RCC 7860 (cell line): ENCODE data around the gene PTPRG.

Experiments used
- DNase-seq: peaks from one replicate; pipeline ENCODE4 v3.0.0-alpha.2; 2015; ENCODE audit warnings: low spot score
- FAIRE-seq: peaks from 2 replicates; lab custom pipeline; 2012; peaks lifted over from hg19 to GRCh38; lab: Jason Lieb, UNC

PTPRG gene

GRCh38 chr3:62153231-62153630 lies 591.9 kb downstream of the PTPRG start:
- DNase-seq = no peak
- FAIRE-seq = no peak

- DNase-seq (no peak), FAIRE-seq (no peak)
These were observed 593.2 kb downstream of the PTPRG start for GRCh38 chr3:62154457-62155148.

- FAIRE-seq = no peak
- no peak for DNase-seq
These were observed 597.8 kb downstream of the PTPRG start for GRCh38 chr3:62159056-62159708.

- DNase-seq (no peak), FAIRE-seq (no peak)
These were observed 598.3 kb downstream of the PTPRG start for GRCh38 chr3:62159709-62160092.

- no peak for FAIRE-seq
- no peak for DNase-seq
These were observed 600.0 kb downstream of the PTPRG start for GRCh38 chr3:62161371-62161770.

GRCh38 chr3:62164196-62164595 lies 602.8 kb downstream of the PTPRG start:
- no peak for FAIRE-seq
- DNase-seq = no peak

- FAIRE-seq = no peak
- no peak for DNase-seq
These were observed 603.4 kb downstream of the PTPRG start for GRCh38 chr3:62164746-62165145.

- DNase-seq = no peak
- no peak for FAIRE-seq
These were observed 606.3 kb downstream of the PTPRG start for GRCh38 chr3:62167566-62168262.

GRCh38 chr3:62168356-62168755 lies 607.0 kb downstream of the PTPRG start:
- FAIRE-seq (no peak), DNase-seq (no peak)

- FAIRE-seq = no peak
- peak; percentile 20 for DNase-seq
These were observed 608.7 kb downstream of the PTPRG start for GRCh38 chr3:62169906-62170660.

GRCh38 chr3:62171789-62172188 lies 610.4 kb downstream of the PTPRG start:
- DNase-seq (no peak), FAIRE-seq (no peak)

- DNase-seq (no peak), FAIRE-seq (no peak)
These were observed 610.8 kb downstream of the PTPRG start for GRCh38 chr3:62172199-62172598.

- DNase-seq = no peak
- no peak for FAIRE-seq
These were observed 612.7 kb downstream of the PTPRG start for GRCh38 chr3:62173939-62174515.

GRCh38 chr3:62175161-62175560 lies 613.8 kb downstream of the PTPRG start:
- DNase-seq (no peak), FAIRE-seq (no peak)

GRCh38 chr3:62178032-62178431 lies 616.7 kb downstream of the PTPRG start:
- FAIRE-seq (no peak), DNase-seq (no peak)

GRCh38 chr3:62178739-62179600 lies 617.6 kb downstream of the PTPRG start:
- no peak for DNase-seq
- FAIRE-seq = no peak

GRCh38 chr3:62180514-62180913 lies 619.1 kb downstream of the PTPRG start:
- DNase-seq = no peak
- no peak for FAIRE-seq

GRCh38 chr3:62183087-62183486 lies 621.7 kb downstream of the PTPRG start:
- FAIRE-seq = no peak
- DNase-seq = no peak

- FAIRE-seq (no peak), DNase-seq (no peak)
These were observed 622.6 kb downstream of the PTPRG start for GRCh38 chr3:62183969-62184368.

- DNase-seq (no peak), FAIRE-seq (no peak)
These were observed 623.2 kb downstream of the PTPRG start for GRCh38 chr3:62184559-62184958.
